ELF-1 (cell line): ENCODE results near the gene RSBN1L.
A peak's percentile ranks its signal among the peaks of the same experiment; 100 is the strongest.
"Not testable (repeated sequence)": the region's sequence is repeated elsewhere in the genome, so short reads cannot be mapped to it uniquely, and the experiment has no call there.

Experiments
- DNase-seq: peaks from one replicate; pipeline ENCODE4 v3.0.0-alpha.2; 2016; ENCODE audit warnings: low read depth, low spot score

RSBN1L gene

GRCh38 chr7:77687747-77688144 lies 8.5 kb upstream of the RSBN1L start:
- DNase-seq: no peak

GRCh38 chr7:77690289-77690688 lies 6.0 kb upstream of the RSBN1L start:
- no peak for DNase-seq

- DNase-seq: no peak
Observed at GRCh38 chr7:77691892-77692491, 4.3 kb upstream of the RSBN1L start.

DNA sequence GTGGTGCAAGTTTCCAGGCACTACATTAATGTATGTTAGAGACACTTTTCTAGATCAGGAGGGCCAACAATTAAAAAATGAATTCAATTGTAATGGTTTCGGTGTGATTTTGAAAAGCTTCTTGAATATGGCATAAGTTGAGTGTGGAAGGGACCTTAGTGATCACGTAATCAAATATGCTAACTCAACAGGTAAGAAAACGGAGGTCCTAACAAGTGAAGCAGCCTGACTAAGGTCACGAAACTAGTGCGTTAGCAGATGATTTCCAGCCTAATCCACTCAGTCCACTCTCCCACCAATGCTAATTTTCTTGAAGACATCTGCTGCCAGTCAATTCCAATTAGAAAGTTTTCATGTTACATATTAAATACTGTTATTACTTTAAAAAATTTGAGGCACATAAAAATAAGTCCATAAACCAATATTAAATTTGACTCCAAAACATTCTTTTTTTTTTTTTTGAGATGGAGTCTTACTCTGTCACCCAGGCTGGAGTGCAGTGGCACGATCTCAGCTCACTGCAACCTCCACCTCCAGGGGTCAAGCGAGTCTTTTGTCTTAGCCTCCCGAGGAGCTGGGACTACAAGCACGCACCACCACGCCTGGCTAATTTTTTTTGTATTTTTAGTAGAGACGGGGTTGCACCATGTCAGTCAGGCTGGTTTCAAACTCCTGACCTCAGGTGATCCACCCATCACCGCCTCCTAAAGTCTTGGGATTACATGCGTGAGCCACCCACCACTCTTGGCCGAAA lies 2.3 kb upstream of the RSBN1L start:
- DNase-seq: peak; percentile 32

DNA sequence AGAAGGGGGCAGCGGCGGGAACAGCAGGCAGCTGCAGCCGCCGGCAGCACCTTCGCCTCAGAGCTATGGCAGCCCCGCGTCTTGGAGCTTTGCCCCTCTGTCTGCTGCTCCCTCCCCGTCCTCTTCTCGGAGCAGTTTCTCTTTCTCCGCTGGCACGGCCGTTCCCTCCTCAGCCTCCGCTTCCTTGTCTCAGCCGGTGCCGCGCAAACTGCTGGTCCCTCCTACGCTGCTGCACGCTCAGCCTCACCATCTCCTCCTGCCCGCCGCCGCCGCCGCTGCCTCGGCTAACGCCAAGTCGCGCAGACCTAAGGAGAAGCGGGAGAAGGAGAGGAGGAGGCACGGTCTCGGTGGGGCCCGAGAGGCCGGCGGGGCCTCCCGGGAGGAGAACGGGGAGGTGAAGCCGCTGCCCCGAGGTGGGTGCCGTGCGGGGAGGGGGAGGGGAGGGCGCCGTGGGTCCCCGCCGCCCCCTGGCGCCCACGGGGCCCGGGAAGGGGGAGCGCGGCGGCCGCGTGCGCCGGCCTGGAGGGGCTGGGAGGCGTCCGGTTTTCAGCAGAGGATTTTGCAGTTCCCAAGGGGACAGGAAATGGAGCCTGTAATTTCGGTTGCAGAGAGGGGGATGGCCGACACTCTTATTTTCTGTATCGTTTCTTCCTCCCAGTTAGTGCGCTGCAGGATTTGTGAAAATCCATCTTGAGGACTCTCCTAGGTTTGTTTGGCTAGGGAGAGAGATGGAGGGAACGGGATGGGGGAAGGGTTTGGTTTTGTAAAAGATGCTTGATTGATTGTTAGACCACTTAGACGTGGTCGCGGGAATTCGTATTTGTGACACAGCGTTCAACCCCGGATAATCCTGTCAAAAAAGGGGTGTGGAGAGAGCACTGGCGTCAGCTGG lies 630 bp downstream of the RSBN1L start:
- DNase-seq: peak; percentile 63

DNA sequence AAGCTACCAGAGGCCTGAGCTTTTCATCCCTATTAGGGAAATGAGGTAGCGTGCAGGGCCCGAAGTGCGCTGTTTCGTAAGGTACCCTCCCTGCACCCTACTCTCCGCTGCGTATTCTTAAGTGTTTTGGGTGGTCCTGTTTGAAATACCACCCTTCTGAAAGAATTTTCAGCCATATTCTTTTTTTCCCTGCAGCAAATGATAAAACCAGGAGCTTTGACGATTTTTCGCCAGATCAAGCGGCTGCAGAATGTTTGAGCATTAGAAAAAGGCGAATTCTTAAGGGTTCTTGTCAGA lies 1.2 kb downstream of the RSBN1L start:
- no peak for DNase-seq

GRCh38 chr7:77698042-77698625 lies 1.9 kb downstream of the RSBN1L start:
- DNase-seq: no peak

DNA sequence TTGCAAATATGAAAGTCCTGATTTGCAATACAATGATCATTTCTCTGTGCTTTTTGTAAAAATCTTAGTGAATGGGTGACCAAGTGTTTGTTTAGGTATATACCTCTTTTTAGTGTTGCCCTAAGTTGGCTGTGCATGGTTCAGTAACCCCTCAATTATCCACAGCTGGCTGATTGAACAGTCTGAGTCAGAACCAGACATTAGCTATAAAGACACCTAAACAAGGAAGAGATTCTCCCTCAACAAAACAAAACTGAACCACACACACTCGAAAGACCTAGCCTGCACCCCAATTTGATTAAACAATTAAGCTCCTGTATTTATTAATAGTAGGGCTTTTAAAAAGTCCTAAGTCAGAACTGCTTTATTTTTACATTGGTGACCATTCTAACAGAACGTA lies 2.8 kb downstream of the RSBN1L start:
- DNase-seq: no peak

DNA sequence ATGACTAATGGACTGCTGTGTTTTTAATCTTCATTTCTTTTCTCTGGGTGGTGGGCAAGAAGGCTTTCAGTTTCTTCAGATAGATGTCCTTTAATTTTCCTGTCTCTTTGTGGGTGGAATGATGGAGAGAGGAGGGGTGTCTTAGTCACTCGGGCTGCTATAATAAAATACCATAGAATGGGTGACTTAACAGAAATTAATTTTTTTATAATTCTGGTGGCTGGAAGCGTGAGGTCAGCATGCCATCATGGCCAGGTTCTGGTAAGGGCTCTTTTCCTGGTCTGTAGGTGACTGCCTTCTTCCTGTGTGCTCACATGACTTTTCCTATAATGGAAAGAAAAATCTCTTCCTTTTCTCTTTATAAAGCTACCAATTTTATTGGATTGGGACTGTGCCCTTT lies 6.3 kb downstream of the RSBN1L start:
- DNase-seq: no peak

GRCh38 chr7:77702968-77703472 lies 6.8 kb downstream of the RSBN1L start:
- no peak for DNase-seq

- not testable (repeated sequence) for DNase-seq
Observed at GRCh38 chr7:77703669-77704068, 7.4 kb downstream of the RSBN1L start.

GRCh38 chr7:77707504-77707992 lies 11.3 kb downstream of the RSBN1L start:
- DNase-seq: no peak

- DNase-seq: no peak
Observed at GRCh38 chr7:77710067-77710466, 13.8 kb downstream of the RSBN1L start.

GRCh38 chr7:77710861-77711260 lies 14.6 kb downstream of the RSBN1L start:
- no peak for DNase-seq

DNA sequence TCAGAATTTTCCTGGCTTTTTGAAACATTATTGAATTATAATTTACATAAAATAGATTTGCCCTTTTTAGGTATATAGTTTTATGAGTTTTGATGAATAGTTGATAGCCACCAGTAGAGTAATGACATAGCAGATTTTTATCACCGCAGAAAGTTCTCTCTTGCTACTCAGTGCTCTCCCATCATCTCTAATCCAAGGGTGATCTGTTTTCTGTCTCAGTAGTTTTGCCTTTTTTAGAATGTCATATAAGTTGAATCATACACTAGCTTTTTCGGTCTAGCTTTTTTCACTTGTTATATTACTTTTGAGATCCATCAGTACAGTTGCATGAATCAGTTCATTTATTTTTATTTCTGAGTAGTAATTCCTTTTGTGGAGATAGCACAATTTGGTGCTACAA lies 17.9 kb downstream of the RSBN1L start:
- DNase-seq: no peak

DNA sequence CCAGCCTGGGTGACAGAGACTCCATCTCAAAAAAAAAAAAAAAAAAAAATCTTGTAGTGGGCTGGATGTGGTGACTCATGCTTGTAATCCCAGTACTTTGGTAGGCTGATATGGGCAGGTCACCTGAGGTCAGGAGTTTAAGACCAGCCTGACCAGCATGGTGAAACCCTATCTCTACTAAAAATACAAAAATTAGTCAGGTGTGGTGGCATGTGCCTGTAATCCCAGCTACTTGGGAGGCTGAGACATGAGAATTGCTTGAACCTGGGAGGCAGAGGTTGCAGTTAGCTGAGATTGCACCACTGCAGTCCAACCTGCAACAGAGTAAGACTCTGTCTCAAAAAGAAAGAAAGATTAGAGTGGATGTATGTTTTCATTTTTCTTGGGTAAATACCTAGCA lies 18.7 kb downstream of the RSBN1L start:
- DNase-seq: peak; percentile 31

DNA sequence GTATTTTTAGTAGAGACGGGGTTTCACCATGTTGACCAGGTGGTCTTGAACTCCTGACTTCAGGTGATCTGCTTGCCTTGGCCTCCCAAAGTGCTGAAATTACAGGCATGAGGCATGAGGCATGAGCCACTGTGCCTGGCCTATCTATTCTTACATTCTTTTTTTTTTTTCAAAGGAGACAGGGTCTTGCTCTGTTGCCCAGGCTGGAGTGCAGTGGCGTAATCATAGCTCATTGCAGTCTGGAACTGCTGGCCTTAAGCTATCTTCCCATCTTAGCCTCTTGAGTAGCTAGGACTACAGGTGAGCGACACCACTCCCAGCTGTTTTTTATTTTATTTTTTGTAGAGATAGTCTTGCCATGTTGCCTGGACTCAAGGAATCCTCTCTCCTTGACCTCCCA lies 20.5 kb downstream of the RSBN1L start:
- no peak for DNase-seq

DNA sequence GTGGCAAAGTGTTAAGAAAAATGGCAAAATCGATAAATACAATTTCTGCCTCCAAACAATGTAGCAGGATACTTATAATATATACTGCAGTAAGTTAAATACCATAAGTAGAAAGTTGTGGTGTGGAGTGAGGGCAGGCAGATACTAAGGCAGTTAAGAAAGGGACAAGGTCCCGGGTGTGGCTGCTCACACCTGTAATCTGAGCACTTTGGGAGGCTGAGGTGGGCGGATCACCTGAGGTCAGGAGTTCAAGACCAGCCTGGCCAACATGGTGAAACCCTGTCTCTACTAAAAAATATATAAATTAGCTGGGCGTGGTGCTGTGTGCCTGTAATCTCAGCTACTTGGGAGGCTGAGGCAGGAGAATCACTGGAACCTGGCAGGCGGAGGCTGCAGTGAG lies 21.3 kb downstream of the RSBN1L start:
- DNase-seq: not testable (repeated sequence)

- DNase-seq: no peak
Observed at GRCh38 chr7:77727527-77727926, 31.3 kb downstream of the RSBN1L start.

DNA sequence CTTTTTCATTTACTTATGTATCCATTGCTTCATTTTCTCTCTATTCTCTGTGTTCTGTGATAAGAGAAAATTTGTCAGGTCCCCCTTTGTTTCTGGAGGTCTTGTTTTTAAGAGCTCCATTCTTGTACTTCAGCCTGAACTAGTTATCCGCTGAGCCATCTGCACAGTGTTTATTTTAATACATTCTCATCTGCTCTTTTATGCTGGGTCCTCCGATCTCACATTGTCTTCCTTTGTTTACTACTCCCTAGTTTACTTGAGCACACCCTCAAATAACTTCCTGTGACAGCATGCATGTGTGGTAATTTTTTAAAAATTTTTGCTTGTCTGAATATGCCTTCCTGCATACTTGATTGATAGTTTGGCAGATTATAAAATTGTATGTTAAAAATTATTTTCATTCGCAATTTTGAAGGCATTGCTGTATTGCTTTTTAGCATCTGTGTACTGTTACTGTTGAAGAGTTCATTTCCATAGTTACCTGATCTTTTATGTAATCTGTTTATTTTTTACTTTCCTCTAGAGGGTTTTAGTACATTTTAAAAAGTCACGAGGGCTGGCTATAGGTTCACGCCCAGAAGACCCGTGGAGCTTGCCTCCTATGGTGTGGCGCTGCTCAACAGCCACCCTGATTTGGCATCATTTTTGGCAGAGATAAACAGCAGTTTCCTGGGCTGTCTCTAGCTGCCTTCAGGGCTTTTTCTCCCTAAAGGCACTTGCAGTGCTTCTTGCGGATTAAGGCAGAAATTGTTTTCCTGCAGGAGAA lies 31.9 kb downstream of the RSBN1L start:
- DNase-seq: peak; percentile 51
